Duodenal mucosa (tissue), 2 donors: ENCODE data around the gene SPATC1L.

Source experiments
- H3K27ac ChIP-seq: one replicate; pipeline ENCODE4 v1.7.0; 2013; ENCODE audit warnings: low read depth, low read length
- H3K27me3 ChIP-seq, 2 donors: one replicate each; pipeline ENCODE4 v1.7.0; 2013; ENCODE audit warnings: low read length in 2 of 2, control low read depth in 1 of 2; ENCODE audit not compliant: insufficient read depth in 2 of 2, control insufficient read depth in 1 of 2
- H3K36me3 ChIP-seq, 2 donors: one replicate each; pipeline ENCODE4 v1.7.0; 2013; ENCODE audit warnings: low read length in 2 of 2, control low read depth in 1 of 2; ENCODE audit not compliant: insufficient read depth in 2 of 2, control insufficient read depth in 1 of 2
- H3K4me1 ChIP-seq, 2 donors: one replicate each; pipeline ENCODE4 v1.7.0; 2013; ENCODE audit warnings: low read length in 2 of 2, control low read depth in 1 of 2; ENCODE audit not compliant: insufficient read depth in 2 of 2, control insufficient read depth in 1 of 2
- H3K4me3 ChIP-seq, 2 donors: one replicate each; pipeline ENCODE4 v1.7.0; 2013; ENCODE audit warnings: low read length in 2 of 2, low read depth in 1 of 2
- H3K9ac ChIP-seq, 2 donors: one replicate each; pipeline ENCODE4 v1.7.0; 2013; ENCODE audit warnings: low read length in 2 of 2, low read depth in 1 of 2
- H3K9me3 ChIP-seq, 2 donors: one replicate each; pipeline ENCODE4 v1.7.0; 2013; ENCODE audit warnings: low read length in 2 of 2, control low read depth in 1 of 2; ENCODE audit not compliant: control insufficient read depth in 1 of 2

The SPATC1L gene

DNA sequence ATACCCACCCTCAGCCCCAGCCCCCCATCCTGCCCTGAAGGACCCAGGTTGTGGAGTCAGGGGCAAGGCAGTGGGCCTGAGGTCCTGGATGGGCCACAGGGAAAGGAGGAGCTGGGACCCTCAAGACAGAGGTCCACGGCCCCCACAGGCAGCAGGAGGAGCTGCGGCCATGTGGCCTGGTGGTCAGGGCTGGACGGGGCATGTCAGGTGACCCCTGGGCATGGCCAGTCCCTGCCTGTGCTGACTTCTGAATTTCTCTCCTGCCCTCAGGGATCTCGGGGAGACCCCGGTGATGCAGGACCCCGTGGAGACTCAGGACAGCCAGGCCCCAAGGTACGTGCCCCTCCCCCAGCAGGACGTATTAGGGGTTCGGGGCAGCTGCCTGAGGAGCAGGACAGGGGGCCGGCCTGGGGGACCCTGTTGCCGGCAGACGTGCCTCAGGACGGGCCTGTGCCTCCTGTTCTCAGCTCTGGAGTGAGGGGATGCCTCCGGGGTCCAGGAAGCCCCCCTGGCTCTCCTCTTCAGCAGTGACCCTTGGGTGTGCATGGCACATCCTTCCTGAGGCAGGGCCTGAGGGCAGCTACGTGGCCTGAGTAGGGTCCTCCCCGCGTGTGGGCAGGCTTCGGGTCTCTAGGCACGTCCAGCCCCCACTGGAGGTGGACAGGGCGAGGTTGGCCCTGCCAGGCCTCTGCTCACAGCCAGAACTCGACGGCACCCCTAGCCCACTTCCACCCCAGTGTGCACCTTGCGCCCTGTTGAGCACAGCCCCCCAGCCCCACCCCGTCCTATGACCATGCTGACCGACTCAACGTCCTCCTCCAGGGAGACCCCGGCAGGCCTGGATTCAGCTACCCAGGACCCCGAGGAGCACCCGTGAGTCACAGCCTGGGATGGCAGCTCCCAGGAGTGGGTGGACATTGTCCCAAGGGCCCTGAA is 62.7 kb downstream of the SPATC1L start:
- Histone ChIP-seq H3K4me1 (no peaks in the 10 kb centered on the region), H3K27ac (no peak overlapping the region), H3K36me3 (peaks cover 0 to 9% of the 10 kb centered on the region in 2 donors), H3K27me3 (no peaks in the 10 kb centered on the region), H3K4me3 (no peak overlapping the region), H3K9ac (no peak overlapping the region), H3K9me3 (no peaks in the 10 kb centered on the region)

DNA sequence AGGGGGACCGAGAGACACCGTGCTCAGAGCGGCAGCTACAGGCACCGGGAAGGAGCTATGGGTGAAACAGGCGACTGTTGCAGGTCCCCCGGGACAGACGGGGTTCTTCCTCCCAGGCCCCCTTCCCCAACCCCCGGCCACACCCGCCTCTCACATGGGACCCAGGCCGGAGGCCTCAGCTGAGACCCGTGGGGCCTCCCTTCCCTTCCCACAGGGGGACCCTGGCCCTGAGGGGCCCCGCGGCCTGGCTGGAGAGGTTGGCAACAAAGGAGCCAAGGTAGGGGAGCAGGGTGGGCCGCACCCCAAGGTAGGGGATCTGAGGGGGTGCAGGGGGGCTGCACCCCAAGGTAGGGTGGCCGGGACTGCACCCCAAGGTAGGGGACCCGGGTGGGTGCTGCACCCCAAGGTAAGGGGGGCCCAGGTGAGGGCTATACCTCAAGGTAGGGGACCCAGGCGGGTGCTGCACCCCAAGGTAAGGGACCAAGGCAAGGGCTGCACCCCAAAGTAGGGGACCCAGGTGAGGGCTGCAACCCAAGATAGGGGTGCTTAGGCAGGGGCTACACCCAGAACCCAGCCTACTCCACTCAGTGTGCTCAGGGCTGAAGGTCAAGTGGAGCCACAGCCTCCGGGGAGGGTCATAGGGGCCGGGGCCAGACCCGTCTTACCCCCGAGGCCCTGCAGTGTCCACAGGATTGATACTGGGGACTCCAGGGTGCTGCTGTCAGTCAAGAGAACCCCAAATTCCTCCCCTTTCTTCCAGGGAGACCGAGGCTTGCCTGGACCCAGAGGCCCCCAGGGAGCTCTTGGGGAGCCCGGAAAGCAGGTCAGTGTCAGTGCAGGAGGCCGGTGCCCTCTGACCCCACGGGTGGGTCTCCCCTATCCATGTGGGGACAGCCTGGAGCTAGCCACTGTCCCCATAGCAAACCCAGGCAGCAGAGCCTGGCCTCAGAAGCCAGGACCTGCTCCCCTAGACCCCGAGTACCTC is 63.7 kb downstream of the SPATC1L start:
- Histone ChIP-seq H3K4me3 (no peak overlapping the region), H3K4me1 (no peaks in the 10 kb centered on the region), H3K9me3 (no peaks in the 10 kb centered on the region), H3K36me3 (peaks cover 0 to 11% of the 10 kb centered on the region in 2 donors), H3K27ac (no peak overlapping the region), H3K27me3 (no peaks in the 10 kb centered on the region), H3K9ac (no peak overlapping the region)

DNA sequence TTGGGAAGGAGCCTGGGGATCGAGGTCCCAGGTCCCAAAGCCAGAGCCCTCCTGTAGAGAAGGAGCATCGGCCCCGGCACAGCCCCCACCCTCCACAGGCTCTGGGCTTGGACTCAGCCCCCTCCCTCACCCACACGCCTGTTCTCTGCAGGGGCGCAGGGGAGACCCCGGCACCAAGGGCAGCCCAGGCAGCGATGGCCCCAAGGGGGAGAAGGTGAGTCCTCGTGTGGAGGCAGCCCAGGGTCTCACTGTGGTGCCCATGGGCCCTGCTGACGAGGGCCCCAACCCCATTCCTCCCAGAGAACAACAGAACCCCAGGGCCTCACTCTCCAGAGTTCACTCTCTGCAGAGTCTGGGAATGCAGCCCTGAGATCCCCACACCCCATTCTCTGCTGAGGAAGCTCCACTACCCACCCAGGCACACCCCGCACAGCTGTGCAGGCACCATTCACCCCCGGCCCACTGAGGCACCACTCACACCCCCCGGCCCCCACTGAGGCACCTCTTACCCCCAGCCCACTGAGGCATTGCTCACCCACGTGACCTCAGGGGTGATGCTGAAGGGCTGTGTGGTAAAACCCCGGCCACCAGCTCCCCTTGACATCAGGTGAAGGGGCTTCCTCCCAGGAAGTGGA is 64.5 kb downstream of the SPATC1L start:
- H3K9ac ChIP-seq: no peak overlapping the region
- no peaks in the 10 kb centered on the region for H3K4me1 ChIP-seq
- no peak overlapping the region for H3K27ac ChIP-seq
- H3K9me3 ChIP-seq: no peaks in the 10 kb centered on the region
- H3K36me3 ChIP-seq: peaks cover 0 to 12% of the 10 kb centered on the region in 2 donors
- H3K27me3 ChIP-seq: no peaks in the 10 kb centered on the region
- H3K4me3 ChIP-seq: no peak overlapping the region

DNA sequence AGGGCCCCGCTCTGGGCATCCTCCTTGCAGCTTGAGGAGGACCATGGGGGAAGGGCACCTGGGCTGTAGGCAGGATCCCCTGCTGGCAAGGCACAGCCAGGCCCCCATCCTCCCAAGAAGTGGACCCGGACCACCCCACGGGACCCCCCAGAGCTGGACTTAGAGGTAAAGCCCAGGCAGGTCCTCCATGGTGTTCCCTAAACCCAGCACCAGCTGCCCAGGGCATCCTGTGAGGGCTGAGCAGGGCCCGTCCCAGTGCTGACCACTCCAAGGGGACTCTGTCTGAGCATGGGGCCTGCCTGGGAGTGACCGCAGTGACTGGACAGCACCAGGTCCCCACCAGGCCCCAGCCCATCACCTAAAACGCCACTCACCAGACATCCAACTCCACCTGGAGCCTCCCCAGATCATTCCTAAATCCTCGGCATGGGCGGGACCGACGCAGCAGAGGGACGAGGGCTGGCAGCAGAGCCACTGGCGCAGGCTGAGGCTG is 65.1 kb downstream of the SPATC1L start:
- Histone ChIP-seq H3K9ac (no peak overlapping the region), H3K36me3 (peaks cover 0 to 12% of the 10 kb centered on the region in 2 donors), H3K27ac (no peak overlapping the region), H3K4me1 (no peaks in the 10 kb centered on the region), H3K27me3 (no peaks in the 10 kb centered on the region), H3K9me3 (no peaks in the 10 kb centered on the region), H3K4me3 (no peak overlapping the region)

DNA sequence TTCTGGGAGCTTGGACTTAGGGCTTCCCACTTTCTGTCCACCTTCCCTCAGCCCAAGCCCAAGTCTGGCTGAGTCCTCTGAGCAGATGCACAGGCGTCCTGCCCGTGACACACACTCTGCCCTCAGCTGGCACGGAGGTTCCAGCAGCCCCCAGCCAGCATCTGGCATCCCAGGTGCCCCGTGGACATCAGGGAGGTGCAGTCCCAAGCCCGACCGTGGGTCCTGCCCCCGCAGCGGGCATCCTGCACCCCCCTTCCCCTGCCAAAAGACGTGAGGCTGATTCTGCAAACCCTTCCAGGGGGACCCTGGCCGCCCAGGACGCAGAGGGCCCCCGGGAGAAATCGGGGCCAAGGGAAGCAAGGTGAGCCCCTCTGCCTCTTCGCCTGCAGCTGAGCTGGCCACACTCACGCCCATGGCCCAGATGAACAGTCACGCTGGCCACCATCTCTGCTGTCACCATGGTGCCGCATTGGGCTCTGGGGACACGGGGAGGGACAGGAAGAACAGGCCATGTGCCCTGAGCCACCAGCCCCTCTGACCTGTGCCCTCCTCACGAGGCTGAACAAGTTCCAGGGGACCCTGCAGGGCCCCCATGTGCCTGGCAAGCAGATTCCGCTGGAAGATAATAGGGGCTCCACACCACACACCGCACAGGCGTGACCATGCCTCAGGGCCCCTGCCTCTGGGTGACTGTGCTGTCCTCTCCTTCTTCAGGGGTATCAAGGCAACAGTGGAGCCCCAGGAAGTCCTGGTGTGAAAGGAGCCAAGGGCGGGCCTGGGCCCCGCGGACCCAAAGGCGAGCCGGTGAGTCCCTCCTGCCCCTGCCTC is 65.7 kb downstream of the SPATC1L start:
- no peaks in the 10 kb centered on the region for H3K9me3 ChIP-seq
- no peaks in the 10 kb centered on the region for H3K27me3 ChIP-seq
- H3K36me3 ChIP-seq: peaks cover 0 to 12% of the 10 kb centered on the region in 2 donors
- H3K9ac ChIP-seq: no peak overlapping the region
- H3K4me1 ChIP-seq: no peaks in the 10 kb centered on the region
- H3K4me3 ChIP-seq: no peak overlapping the region
- H3K27ac ChIP-seq: no peak overlapping the region

DNA sequence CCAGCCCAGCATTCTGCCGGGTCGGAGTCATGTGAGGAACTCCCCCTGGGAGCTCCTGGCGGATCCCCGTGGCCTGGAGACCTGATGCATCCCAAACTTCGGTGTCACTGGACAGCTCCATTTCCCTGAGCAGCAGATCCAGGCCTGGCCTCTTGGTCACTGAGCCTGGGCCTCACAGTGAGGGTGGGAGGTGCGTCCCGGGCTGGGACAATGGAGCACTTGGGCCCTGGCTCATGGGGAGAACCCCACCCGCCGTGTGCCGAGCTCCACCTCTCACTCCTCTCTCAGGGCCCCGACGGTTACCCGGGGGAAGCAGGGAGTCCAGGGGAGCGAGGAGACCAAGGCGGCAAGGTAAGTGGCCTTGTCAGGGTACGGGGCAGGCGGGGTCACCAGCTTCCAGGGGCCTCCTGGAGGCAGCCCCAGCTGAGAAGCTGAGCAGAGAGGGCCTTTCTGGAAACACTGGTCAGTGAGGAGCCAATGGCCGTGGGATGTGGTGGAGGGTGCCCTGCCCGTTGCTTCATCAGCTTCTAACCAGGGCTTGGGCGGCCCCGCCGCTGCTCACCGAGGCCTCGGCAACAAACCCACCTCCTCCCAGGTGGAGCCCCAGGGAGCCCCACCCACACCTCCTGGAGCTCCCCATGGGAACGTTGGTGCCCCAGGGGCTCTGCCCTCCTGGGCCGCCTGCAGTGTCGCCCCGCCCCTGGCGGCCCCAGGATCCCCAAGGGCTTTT is 66.5 kb downstream of the SPATC1L start:
- Histone ChIP-seq H3K27ac (no peak overlapping the region), H3K36me3 (peaks cover 0 to 12% of the 10 kb centered on the region in 2 donors), H3K4me1 (no peaks in the 10 kb centered on the region), H3K27me3 (no peaks in the 10 kb centered on the region), H3K9ac (no peak overlapping the region), H3K9me3 (no peaks in the 10 kb centered on the region), H3K4me3 (no peak overlapping the region)

DNA sequence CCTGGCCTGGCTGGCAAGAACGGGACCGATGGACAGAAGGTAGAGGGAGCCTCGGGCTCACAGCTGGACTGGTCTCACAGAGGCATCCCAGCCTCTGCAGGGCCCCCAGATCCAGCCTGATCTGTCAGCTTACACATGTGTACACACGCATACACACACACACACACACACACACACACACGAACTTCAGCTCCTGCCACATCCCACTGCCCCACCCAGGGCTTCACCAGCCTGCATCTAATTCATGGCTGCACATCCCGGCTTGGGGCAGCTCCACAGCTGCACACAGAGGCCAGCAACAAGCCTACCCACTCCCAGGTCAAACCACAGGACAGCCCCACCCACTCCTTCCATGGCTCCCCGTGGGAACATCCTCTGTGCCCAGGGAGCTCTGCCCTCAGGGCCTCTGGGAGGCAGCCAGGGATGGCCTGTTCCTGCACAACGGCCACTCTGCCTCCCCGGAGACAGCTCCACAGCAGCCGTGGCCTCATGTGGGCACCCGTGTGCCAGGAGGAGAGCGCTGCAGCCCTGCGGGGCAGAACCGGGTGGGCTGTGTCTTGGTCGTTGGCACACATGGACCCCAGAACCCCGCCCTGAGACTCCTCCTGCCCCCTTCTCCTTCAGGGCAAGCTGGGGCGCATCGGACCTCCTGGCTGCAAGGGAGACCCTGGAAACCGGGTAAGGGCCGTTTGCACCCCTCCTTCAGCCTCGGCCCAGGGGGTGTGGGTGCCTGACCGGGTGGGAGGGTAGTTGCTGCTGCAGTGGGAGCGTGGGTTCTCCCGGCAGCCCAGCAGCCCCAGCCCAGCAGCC is 67.3 kb downstream of the SPATC1L start:
- Histone ChIP-seq H3K36me3 (peaks cover 0 to 12% of the 10 kb centered on the region in 2 donors), H3K27me3 (no peaks in the 10 kb centered on the region), H3K4me3 (no peak overlapping the region), H3K27ac (no peak overlapping the region), H3K9me3 (no peaks in the 10 kb centered on the region), H3K4me1 (no peaks in the 10 kb centered on the region), H3K9ac (no peak overlapping the region)

DNA sequence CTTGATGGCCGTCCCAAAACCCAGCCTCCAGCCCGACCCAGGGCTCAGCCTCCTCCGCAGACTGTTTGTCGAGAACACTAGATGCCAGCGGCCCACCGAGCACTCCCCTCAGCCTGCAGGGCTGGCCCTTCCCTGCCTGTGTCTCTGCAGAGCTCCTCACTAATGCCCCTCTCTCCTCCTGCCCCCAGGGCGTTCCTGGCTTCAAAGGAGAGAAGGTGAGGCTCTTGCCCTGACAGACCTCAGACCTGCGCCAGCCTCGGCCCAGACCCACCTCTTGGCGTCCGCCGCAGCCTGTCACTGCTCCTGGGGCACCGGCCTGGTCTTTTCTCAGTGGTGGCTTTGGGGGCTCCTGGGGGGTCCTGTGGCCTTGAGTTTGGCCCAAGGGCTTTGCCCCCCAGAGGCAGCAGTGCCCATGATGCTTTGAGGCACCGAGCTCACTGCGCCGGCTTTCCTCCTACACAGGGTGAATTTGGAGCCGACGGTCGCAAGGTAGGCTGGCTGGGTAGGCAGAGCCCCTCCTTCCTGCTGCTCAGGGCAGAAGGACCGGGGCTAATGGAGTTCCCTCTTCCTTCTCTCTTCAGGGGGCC is 68.0 kb downstream of the SPATC1L start:
- Histone ChIP-seq H3K4me1 (no peaks in the 10 kb centered on the region), H3K36me3 (peaks cover 0 to 10% of the 10 kb centered on the region in 2 donors), H3K27me3 (no peaks in the 10 kb centered on the region), H3K9me3 (no peaks in the 10 kb centered on the region), H3K4me3 (no peak overlapping the region), H3K9ac (no peak overlapping the region), H3K27ac (no peak overlapping the region)
